HG03469 (cell line): ENCODE measurements around the gene BFSP2.
A peak's percentile ranks its signal among the peaks of the same experiment; 100 is the strongest.
"Not testable (repeated sequence)": the region's sequence is repeated elsewhere in the genome, so short reads cannot be mapped to it uniquely, and the experiment has no call there.

Experiments used
- ATAC-seq: cut with Tn5 transposase; IDR thresholded peaks from one replicate; pipeline ENCODE4 v1.9.1; 2021; ENCODE audit warnings: mild to moderate bottlenecking, moderate library complexity, moderate number of reproducible peaks; ENCODE audit not compliant: unreplicated experiment

Gene BFSP2

DNA sequence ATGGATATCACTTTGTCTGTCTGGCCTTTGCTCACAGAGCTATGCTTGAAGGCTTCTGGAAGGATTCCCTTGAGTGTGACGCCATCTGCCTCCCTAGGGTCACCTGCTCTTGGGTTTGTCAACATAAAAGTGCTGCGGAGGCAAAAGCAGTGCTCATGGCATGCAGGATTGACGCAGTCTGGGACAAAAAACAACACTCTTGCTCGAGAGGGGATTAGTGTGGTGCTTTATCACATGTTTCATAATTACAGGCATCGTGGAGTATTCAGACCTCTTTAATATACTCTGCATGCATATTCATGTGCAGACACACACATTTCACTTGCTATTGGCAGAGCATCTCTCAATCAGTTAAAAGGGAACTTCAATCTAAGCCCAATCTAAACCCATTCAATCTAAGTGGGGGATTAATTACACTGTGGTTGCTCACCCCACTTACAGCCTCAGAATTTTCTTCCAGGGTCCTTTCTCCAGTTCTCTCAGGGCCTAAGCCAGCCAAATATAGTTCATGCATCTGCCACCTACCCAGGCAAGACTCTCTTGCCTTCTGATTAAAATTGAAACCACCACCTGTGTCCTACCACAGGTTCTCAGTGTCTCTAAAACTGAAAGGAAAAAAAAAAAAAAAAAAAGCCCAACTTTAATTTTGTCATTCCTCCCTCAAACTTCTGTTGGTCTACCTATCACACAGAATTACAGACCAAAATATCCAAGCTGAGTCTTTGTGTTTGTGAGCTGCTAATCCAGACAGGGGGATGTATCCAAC lies 75.6 kb downstream of the BFSP2 start:
- peak; percentile 62 for ATAC-seq

DNA sequence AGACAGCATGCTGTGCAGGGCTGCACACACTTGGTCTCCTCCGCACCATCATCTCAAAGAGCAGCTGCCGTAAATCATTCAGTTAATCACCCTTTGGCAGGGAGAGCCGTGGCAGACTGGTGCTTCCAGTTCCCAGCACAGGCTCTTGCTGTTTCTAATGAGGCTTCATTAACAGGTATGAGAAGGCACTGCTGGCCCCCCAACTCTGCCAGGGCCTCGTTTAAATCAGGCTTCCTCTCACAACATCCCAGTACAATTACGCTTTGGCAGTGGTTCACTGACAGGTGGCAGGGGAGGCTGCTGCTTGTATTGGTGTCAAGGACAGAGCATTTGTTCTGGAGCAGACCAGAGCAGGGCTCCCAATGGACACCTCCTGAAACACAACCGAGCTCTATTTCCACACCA lies 77.1 kb downstream of the BFSP2 start:
- ATAC-seq = no peak

- peak; percentile 24 for ATAC-seq
Observed at GRCh38 chr3:133477487-133477886, 77.6 kb downstream of the BFSP2 start.

DNA sequence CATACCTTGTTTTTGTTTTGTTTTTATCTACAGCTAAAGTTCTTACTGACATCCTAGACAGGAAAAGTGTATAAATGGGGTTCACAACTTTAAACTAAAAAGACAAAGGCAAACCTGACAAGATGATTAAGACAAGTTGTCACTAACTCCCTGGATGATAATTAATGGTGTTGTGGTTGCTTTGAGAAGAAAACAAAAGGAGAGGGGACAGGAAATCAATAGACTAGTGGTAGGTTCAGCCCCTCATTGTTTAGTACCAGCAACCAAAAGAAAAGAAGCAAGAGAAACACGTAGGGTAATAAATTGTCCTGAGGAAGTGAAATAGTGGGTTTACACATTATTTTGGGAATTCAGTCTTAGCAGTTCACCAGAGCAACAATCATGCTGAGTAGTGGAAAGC lies 78.8 kb downstream of the BFSP2 start:
- no peak for ATAC-seq

GRCh38 chr3:133479401-133479800 lies 79.5 kb downstream of the BFSP2 start:
- no peak for ATAC-seq

GRCh38 chr3:133479895-133480669 lies 80.2 kb downstream of the BFSP2 start:
- no peak for ATAC-seq

- not testable (repeated sequence) for ATAC-seq
Observed at GRCh38 chr3:133482474-133482873, 82.6 kb downstream of the BFSP2 start.

DNA sequence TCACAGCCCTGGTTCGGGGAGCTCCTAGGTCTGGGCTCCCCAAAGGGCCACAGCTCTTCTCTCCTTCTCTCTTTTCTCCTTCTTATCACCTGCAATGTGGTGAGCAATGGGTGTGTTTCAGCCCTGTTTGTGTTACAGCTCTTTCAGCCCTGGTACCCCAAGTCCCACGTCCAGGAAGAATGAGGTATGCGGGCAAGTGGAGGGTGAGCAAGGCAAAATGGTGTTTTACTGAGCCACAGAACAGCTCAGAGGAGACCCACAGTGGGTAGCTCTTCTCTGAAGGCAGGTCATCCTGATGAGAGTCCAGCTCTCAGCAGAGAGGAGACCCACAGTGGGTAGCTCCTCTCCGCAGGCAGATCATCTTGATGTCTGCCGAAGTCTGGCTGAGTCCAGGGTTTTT lies 86.8 kb downstream of the BFSP2 start:
- ATAC-seq = no peak

DNA sequence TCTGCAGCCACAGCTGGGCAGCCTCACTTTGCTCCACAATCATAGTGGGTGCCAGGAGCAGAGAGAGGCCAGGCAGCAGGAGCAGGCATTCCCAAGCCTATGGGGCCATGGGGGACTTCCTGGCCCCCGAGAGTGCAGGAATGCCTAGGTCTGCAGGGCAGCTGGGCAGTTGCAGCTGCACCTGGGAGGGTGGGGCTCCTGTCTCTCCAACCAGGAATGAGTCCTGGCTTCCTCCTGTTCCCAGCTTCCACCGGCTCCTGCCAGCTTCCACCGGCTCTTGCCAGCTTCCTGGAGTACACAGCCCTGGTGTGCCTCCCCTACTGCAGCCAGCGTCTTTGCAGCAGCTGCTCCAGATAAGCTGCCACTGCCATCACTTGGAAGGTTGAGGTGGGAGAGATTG lies 87.3 kb downstream of the BFSP2 start:
- no peak for ATAC-seq

DNA sequence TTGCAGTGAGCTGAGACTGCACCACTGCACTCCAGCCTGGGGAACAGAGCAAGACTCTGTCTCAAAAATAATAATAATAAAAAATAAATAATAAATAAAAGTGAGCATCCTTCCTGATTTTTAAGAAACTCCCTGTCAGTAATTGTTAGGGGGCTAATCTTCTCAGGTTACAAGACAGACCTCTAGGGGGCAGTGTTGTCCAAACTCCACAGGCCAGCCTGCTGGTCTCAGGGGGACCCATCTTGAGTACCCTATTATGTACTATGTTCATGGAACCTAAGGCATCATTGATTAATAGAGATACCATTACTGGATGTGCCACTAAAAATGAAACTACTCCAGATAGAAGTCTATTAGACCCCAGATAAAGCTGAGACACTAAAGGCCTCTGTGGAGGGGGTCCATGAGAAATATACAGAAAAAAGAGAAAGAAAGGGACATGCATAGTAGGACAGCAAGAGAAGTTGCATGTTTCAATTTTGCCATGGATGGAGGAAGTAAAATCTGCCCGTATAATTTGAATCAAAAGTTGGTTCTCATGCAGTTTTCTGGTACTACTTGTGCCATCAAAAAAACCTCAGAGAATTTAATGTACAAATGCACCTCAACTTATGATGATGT lies 88.2 kb downstream of the BFSP2 start:
- ATAC-seq = no peak

DNA sequence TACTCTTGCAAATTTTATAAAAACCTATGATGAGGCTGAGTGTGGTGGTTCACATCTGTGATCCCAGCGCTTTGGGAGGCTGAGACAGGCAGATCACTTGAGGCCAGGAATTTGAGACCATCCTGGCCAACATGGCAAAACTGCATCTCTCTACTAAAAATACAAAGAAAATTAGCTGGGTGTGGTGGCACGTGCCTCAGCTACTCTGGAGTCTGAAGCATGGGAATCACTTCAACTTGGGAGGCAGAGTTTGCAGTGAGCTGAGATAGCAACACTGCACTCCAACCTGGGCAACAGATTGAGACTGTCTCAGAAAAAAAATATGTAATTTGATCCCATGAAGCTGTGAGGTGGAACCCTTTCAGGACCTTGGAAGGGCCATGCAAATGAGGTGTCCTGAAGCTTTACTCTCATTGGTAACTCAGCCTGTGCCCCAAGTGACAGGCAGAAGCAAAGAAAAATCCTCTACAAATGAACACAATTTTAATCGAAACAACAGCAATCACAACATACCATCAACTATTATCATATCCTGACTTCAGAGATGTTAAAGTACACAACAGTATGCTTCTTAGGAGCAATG lies 89.0 kb downstream of the BFSP2 start:
- no peak for ATAC-seq

GRCh38 chr3:133489466-133490085 lies 89.7 kb downstream of the BFSP2 start:
- no peak for ATAC-seq

DNA sequence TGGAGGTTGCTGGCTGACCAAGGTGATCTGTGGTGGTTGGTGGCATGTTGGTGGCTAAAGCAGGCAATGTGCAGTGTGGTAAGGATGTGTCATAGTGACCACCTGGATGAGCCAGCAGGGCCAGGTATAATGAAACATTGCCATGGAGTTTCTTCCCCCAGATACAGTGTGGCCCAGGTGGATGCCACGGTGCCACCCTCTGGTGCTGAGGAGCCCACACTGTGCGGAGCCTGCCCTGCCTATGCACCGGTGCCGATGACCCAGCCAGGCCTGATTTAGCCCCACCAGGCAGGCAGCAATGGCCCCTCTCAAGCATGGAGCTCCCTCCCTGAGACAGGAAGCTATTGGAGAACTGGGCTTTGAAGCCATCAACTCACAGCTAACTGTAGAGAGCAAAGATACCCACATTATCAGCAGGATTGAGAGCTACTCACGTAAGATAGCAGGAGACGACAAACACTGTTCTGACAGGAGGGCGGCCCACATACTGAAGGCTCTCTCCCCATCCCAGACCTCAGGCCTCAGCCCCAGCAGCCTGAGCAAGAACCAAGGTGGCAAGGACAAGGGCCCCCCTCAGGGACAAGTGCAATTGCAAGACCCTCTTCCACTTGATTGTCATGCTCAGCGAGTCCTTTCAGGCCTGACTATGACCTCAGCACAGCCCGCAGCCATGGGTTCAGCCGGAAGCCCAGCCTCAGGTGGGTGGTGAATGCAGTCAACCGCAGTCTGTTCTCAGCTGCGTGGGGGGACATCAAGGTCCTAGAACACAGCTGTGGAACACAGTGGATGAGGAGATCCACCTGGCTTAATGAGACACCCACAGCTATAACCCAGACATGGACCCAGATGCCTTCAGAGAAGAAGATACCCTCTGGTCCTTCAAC lies 90.9 kb downstream of the BFSP2 start:
- ATAC-seq = peak; percentile 76

DNA sequence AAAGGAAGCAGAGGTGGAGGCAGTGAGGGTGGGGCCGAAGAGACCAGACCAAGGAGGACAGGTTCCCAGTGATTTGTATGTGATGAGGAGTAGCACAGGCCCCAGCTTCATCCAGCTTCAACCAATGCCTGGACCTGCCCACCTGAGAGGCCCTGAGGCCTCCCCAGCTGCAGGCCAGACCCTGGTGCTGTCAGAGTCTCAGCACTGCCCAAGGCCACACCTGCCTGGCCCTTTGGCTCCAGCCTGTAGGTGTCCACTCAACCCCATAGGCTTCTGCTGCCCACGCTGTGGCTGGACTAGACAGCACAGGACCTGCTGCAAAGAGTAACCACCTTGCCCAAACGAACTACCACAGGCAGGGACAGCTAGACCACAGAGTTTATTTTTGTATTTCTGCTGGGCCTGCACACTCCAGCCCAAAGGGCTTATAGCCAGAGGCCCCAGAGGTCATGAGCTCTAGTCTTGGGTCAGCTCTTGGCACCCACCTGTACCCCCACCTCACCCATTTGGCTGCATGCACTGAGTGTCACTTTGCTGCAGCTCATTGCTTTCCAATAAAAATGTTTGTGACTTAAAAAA lies 91.7 kb downstream of the BFSP2 start:
- ATAC-seq = peak; percentile 14

- no peak for ATAC-seq
Observed at GRCh38 chr3:133492159-133492741, 92.4 kb downstream of the BFSP2 start.

DNA sequence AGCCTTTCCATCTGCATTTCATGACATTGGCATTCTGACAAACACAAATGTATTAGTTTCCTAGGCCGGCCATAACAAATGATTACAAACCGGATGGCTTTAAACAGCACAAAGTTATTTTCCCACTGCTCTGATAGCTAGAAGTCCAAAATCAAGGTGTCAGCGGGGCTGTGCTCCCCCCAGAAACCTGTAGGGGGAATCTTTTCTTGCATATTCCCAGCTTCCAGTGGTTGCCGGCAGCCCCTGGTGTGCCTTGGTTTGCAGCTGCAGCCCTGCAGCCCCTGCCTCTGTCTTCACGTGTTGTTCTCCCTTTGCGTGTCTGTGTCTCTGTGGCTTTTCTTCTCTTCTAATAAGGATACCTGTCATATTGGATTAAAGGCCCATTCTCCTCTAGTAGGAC lies 94.6 kb downstream of the BFSP2 start:
- ATAC-seq = no peak

GRCh38 chr3:133502542-133502941 lies 102.7 kb downstream of the BFSP2 start:
- ATAC-seq = not testable (repeated sequence)

DNA sequence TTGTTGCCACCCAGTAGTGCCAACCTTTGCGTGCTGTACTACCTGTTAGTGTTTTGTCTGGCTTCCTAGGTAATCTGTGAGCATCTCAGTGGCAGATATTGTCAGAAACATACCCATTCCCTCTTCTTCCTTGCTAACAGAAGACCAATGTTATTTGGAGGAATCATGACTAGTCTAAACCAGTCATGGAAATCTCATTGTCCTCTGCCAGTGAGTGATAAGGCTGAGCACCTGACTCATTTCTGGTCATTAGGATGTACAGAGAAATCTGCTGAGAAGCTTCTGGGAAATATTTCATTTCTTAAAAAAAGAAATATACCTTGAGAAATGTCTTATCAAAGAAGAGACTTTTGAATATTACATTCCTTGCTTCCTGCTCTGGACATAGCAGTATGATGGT lies 103.6 kb downstream of the BFSP2 start:
- no peak for ATAC-seq

GRCh38 chr3:133504736-133505135 lies 104.9 kb downstream of the BFSP2 start:
- ATAC-seq = no peak
